WTC11 (cell line): ENCODE measurements around the gene NFATC2IP. TPM values are rescaled to one million over a fixed set of nuclear protein-coding genes. Genes with fewer than 3 reads are reported as not detected.
"Not testable (repeated sequence)": the region's sequence is repeated elsewhere in the genome, so short reads cannot be mapped to it uniquely, and the experiment has no call there.

ENCODE experiments used
- ATAC-seq: fragments of 200-7000 bp; cut with Tn5 transposase; 2 replicates; pipeline ENCODE4 v1.10.0; 2021; ENCODE audit warnings: mild to moderate bottlenecking, moderate library complexity
- CTCF ChIA-PET: fragments of 300-600 bp; sonication (Branson Sonifier 250); formaldehyde crosslinking; loops from one replicate; lab custom pipeline; 2021; ENCODE audit warnings: antibody characterized with exemption; lab: Charles Lee
- POLR2A ChIA-PET: fragments of 350-600 bp; sonication (Branson Sonifier 250); formaldehyde crosslinking; loops from one replicate; lab custom pipeline; 2021; ENCODE audit warnings: antibody characterized with exemption; lab: Charles Lee
- DNase-seq: peaks from one replicate; pipeline ENCODE4 v3.0.0; 2021; ENCODE audit warnings: low spot score
- H3K27ac Mint-ChIP-seq: 2 replicates; pipeline ENCODE4 v1.8.0; 2021; ENCODE audit warnings: mixed read lengths
- H3K27me3 Mint-ChIP-seq: 2 replicates; pipeline ENCODE4 v1.8.0; 2021; ENCODE audit warnings: low read depth, mild to moderate bottlenecking, moderate library complexity, mixed read lengths
- H3K36me3 Mint-ChIP-seq: 2 replicates; pipeline ENCODE4 v1.8.0; 2021; ENCODE audit warnings: mixed read lengths
- H3K4me1 Mint-ChIP-seq: 2 replicates; pipeline ENCODE4 v1.8.0; 2022; ENCODE audit warnings: mixed read lengths
- H3K4me3 Mint-ChIP-seq: 2 replicates; pipeline ENCODE4 v1.8.0; 2021; ENCODE audit warnings: mild to moderate bottlenecking, moderate library complexity, mixed read lengths
- H3K9me3 Mint-ChIP-seq: 2 replicates; pipeline ENCODE4 v1.8.0; 2021; ENCODE audit warnings: mixed read lengths
- ESRRA ChIP-seq: sonication (generic); formaldehyde crosslinking; IDR thresholded peaks from 2 replicates; pipeline ENCODE4 v1.8.1; 2022; ENCODE audit warnings: mild to moderate bottlenecking, missing genetic modification reagents, borderline replicate concordance
- GTF2I ChIP-seq: fragments of 250-450 bp; sonication (Bioruptor Pico); conservative IDR thresholded peaks from 2 replicates; pipeline ENCODE4 v1.4.0; 2021; ENCODE audit warnings: mild to moderate bottlenecking
- NFE2L1 ChIP-seq: sonication (generic); formaldehyde crosslinking; IDR thresholded peaks from 2 replicates; pipeline ENCODE4 v1.8.1; 2023; ENCODE audit warnings: missing genetic modification reagents
- NFYB ChIP-seq: sonication (generic); formaldehyde crosslinking; conservative IDR thresholded peaks from 2 replicates; pipeline ENCODE4 v1.8.0; 2022; ENCODE audit warnings: low read depth, missing genetic modification reagents
- RELA ChIP-seq: sonication (generic); formaldehyde crosslinking; IDR thresholded peaks from 2 replicates; pipeline ENCODE4 v1.8.1; 2022; ENCODE audit warnings: missing genetic modification reagents, mild to moderate bottlenecking, borderline replicate concordance
- SMAD3 ChIP-seq: sonication (generic); formaldehyde crosslinking; IDR thresholded peaks from 2 replicates; pipeline ENCODE4 v1.8.0; 2022; ENCODE audit warnings: missing genetic modification reagents, mild to moderate bottlenecking, borderline replicate concordance
- TEAD1 ChIP-seq: sonication (generic); formaldehyde crosslinking; IDR thresholded peaks from 2 replicates; pipeline ENCODE4 v1.8.0; 2022; ENCODE audit warnings: mild to moderate bottlenecking, missing genetic modification reagents
- TP53 ChIP-seq: sonication (generic); formaldehyde crosslinking; IDR thresholded peaks from 2 replicates; pipeline ENCODE4 v1.8.1; 2023; ENCODE audit warnings: mild to moderate bottlenecking, missing genetic modification reagents
- ZBTB21 ChIP-seq: sonication (generic); formaldehyde crosslinking; IDR thresholded peaks from 2 replicates; pipeline ENCODE4 v1.8.1; 2023; ENCODE audit warnings: mild to moderate bottlenecking, missing genetic modification reagents, borderline replicate concordance
- ZNF121 ChIP-seq: sonication (generic); formaldehyde crosslinking; IDR thresholded peaks from 2 replicates; pipeline ENCODE4 v1.8.0; 2023; ENCODE audit warnings: missing genetic modification reagents
- ZNF138 ChIP-seq: sonication (generic); formaldehyde crosslinking; conservative IDR thresholded peaks from 2 replicates; pipeline ENCODE4 v1.8.1; 2022; ENCODE audit warnings: mild to moderate bottlenecking, moderate library complexity, missing genetic modification reagents
- total RNA-seq: library from RNA; stranded (reverse); gene quantifications from 3 replicates; pipeline ENCODE4 v1.2.3, GENCODE V29; 2021
- TF ChIP-seq, protein P1 (sequence below): fragments of 250-450 bp; sonication (Bioruptor Pico); IDR thresholded peaks from 2 replicates; pipeline ENCODE4 v1.9.0; 2021; ENCODE audit warnings: mild to moderate bottlenecking
- TF ChIP-seq, protein P2 (sequence below): sonication (generic); formaldehyde crosslinking; IDR thresholded peaks from 2 replicates; pipeline ENCODE4 v1.8.1; 2023; ENCODE audit warnings: mild to moderate bottlenecking, missing genetic modification reagents, moderate library complexity
- TF ChIP-seq, protein P3 (sequence below): sonication (generic); formaldehyde crosslinking; conservative IDR thresholded peaks from 2 replicates; pipeline ENCODE4 v1.8.1; 2022; ENCODE audit warnings: mild to moderate bottlenecking, missing genetic modification reagents
- TF ChIP-seq, protein P4 (sequence below): sonication (generic); formaldehyde crosslinking; IDR thresholded peaks from 2 replicates; pipeline ENCODE4 v1.8.1; 2023; ENCODE audit warnings: mild to moderate bottlenecking, missing genetic modification reagents, moderate library complexity
- TF ChIP-seq, protein P5 (sequence below): fragments of 250-450 bp; sonication (Bioruptor Pico); IDR thresholded peaks from 2 replicates; pipeline ENCODE4 v1.9.0; 2021; ENCODE audit warnings: mild to moderate bottlenecking
- TF ChIP-seq, protein P6 (sequence below): fragments of 200-600 bp; IDR thresholded peaks from 2 replicates; pipeline ENCODE4 v1.8.0; 2022; ENCODE audit warnings: antibody characterized with exemption
- TF ChIP-seq, protein P7 (sequence below): sonication (generic); formaldehyde crosslinking; IDR thresholded peaks from 2 replicates; pipeline ENCODE4 v1.8.1; 2023; ENCODE audit warnings: mild to moderate bottlenecking, moderate library complexity, missing genetic modification reagents
- TF ChIP-seq, protein P8 (sequence below): sonication (generic); formaldehyde crosslinking; IDR thresholded peaks from 2 replicates; pipeline ENCODE4 v1.8.1; 2022; ENCODE audit warnings: missing genetic modification reagents, borderline replicate concordance

NFATC2IP gene
- total RNA-seq, 1 experiment from 2014 or later = 66.6 TPM

DNA sequence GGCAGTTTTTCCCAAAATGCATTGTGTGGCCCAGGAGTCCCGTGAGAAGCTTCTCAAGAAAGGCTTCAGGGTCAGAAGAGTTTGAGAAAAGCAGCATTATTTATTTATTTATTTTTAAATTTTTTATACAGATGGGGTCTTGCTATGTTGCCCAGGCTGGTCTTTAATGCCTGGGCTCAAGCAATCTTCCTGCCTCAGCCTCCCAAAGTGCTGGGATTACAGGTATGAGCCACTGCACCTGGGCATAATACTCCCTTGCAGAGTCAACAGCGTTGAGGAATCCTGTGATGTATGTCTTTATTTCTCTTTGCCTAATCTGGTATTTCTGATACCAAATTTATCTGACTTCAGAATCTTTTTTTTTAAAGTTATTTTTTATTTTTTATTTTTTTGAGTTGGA is 49.3 kb downstream of the NFATC2IP start:
- no peaks in the 10 kb centered on the region for H3K36me3 Mint-ChIP-seq
- POLR2A ChIA-PET = no interaction called here
- DNase-seq = no peak
- CTCF ChIA-PET = interaction anchor here (0.6 to 1.8 kb wide), 3 partner anchors 11 to 34 kb away, joined by 3 to 8 read pairs (median 3); no protein-coding TSS in a partner anchor
- no peak for ATAC-seq
- no peak overlapping the region for H3K4me3 Mint-ChIP-seq
- peaks cover 12% of the 10 kb centered on the region; the same call in 1 of the 2 replicates for H3K27me3 Mint-ChIP-seq
- TF ChIP-seq, protein P1, sequence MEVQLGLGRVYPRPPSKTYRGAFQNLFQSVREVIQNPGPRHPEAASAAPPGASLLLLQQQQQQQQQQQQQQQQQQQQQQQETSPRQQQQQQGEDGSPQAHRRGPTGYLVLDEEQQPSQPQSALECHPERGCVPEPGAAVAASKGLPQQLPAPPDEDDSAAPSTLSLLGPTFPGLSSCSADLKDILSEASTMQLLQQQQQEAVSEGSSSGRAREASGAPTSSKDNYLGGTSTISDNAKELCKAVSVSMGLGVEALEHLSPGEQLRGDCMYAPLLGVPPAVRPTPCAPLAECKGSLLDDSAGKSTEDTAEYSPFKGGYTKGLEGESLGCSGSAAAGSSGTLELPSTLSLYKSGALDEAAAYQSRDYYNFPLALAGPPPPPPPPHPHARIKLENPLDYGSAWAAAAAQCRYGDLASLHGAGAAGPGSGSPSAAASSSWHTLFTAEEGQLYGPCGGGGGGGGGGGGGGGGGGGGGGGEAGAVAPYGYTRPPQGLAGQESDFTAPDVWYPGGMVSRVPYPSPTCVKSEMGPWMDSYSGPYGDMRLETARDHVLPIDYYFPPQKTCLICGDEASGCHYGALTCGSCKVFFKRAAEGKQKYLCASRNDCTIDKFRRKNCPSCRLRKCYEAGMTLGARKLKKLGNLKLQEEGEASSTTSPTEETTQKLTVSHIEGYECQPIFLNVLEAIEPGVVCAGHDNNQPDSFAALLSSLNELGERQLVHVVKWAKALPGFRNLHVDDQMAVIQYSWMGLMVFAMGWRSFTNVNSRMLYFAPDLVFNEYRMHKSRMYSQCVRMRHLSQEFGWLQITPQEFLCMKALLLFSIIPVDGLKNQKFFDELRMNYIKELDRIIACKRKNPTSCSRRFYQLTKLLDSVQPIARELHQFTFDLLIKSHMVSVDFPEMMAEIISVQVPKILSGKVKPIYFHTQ (CRISPR knock-in tag) = no peak
- TF ChIP-seq, protein P2, sequence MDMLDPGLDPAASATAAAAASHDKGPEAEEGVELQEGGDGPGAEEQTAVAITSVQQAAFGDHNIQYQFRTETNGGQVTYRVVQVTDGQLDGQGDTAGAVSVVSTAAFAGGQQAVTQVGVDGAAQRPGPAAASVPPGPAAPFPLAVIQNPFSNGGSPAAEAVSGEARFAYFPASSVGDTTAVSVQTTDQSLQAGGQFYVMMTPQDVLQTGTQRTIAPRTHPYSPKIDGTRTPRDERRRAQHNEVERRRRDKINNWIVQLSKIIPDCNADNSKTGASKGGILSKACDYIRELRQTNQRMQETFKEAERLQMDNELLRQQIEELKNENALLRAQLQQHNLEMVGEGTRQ (CRISPR knock-in tag) = no peak
- TF ChIP-seq TP53 (CRISPR knock-in tag) (no peak), TEAD1 (CRISPR knock-in tag) (no peak), NFYB (no peak), SMAD3 (CRISPR knock-in tag) (no peak), ZNF121 (CRISPR knock-in tag) (no peak), GTF2I (CRISPR knock-in tag) (no peak)
- TF ChIP-seq, protein P3, sequence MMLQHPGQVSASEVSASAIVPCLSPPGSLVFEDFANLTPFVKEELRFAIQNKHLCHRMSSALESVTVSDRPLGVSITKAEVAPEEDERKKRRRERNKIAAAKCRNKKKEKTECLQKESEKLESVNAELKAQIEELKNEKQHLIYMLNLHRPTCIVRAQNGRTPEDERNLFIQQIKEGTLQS (CRISPR knock-in tag) = no peak
- TF ChIP-seq, protein P4, sequence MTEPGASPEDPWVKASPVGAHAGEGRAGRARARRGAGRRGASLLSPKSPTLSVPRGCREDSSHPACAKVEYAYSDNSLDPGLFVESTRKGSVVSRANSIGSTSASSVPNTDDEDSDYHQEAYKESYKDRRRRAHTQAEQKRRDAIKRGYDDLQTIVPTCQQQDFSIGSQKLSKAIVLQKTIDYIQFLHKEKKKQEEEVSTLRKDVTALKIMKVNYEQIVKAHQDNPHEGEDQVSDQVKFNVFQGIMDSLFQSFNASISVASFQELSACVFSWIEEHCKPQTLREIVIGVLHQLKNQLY = no peak
- TF ChIP-seq, protein P5, sequence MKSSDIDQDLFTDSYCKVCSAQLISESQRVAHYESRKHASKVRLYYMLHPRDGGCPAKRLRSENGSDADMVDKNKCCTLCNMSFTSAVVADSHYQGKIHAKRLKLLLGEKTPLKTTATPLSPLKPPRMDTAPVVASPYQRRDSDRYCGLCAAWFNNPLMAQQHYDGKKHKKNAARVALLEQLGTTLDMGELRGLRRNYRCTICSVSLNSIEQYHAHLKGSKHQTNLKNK (CRISPR knock-in tag) = no peak
- TF ChIP-seq, protein P6, sequence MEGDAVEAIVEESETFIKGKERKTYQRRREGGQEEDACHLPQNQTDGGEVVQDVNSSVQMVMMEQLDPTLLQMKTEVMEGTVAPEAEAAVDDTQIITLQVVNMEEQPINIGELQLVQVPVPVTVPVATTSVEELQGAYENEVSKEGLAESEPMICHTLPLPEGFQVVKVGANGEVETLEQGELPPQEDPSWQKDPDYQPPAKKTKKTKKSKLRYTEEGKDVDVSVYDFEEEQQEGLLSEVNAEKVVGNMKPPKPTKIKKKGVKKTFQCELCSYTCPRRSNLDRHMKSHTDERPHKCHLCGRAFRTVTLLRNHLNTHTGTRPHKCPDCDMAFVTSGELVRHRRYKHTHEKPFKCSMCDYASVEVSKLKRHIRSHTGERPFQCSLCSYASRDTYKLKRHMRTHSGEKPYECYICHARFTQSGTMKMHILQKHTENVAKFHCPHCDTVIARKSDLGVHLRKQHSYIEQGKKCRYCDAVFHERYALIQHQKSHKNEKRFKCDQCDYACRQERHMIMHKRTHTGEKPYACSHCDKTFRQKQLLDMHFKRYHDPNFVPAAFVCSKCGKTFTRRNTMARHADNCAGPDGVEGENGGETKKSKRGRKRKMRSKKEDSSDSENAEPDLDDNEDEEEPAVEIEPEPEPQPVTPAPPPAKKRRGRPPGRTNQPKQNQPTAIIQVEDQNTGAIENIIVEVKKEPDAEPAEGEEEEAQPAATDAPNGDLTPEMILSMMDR = no peak
- TF ChIP-seq, all 79 proteins: peak for 0
- Mint-ChIP-seq H3K9me3 (no peaks in the 10 kb centered on the region), H3K27ac (no peak overlapping the region), H3K4me1 (no peaks in the 10 kb centered on the region)

DNA sequence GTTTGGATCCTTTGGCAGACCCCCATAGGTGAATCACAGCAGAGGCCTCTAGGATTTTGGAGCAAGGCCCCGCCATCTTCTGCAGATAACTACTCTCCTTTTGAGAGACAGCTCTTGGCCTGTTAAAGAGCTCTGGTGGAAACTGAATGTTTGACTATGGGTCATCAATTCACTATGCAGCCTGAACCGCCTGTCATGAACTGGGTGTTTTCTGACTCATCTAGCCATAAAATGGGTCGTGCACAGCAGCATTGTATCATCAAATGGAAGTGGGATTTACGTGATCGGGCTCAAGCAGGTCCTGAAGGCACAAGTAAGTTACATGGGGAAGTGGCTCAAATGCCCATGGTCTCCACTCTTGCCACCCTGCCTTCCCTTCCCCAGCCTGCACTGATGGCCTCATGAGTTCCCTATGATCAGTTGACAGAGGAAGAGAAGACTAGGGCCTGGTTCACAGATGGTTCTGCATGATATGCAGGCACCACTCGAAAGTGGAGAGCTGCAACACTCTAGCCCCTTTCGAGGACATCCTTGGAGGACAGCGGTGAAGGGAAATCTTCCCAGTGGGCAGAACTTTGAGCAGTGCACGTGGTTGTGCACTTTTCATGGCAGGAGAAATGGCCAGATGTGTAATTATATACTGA is 53.9 kb downstream of the NFATC2IP start:
- ATAC-seq, H3K27me3 Mint-ChIP-seq, H3K4me1 Mint-ChIP-seq, H3K27ac Mint-ChIP-seq, DNase-seq, H3K4me3 Mint-ChIP-seq, H3K36me3 Mint-ChIP-seq, H3K9me3 Mint-ChIP-seq, CTCF ChIA-PET: not testable (repeated sequence)
- POLR2A ChIA-PET = interaction anchor here (1.4 kb wide), 1 partner anchor 31 kb away, joined by 3 read pairs; no protein-coding TSS in a partner anchor

DNA sequence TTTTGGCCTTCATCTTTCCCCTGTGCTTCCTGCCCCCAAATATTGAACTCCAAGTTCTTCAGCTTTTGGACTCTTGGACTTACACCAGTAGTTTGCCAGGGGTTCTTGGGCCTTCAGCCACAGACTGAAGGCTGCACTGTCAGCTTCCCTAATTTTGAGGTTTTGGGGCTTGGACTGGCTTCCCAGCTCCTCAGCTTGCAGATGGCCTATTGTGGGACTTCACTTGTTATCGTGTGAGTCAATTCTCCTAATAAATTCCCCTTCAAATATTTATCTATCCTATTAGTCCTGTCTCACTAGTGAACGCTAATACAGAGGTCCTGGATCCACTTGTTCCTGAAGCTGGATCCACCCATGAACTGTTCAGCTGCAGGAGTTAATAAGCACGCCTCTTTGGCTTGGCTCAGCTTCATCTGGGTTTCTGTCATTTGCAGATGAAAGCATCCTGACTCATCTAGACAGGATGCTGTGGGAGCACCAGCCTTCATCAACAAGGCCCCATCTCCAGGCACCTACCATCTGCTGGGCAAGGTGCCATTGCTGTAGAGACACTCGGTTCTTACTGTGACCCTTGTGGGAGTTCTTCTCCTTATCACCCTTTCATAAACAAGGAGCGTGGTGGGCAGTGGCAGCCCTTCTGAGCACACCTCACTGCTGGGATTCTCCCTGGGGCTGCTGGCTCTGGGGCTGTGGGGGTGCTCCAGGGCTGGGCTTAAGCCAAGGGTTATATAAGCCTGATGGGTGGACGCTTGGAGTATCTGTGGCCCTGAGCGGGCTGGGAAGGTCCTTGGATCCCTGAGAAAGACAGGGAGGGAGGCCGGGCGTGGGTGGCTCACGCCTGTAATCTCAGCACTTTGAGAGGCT is 57.2 kb downstream of the NFATC2IP start:
- DNase-seq (no peak), ATAC-seq (no peak)
- ChIA-PET CTCF (no interaction called here), POLR2A (no interaction called here)
- no peak overlapping the region for H3K27ac Mint-ChIP-seq
- no peak overlapping the region for H3K4me3 Mint-ChIP-seq
- no peaks in the 10 kb centered on the region for H3K27me3 Mint-ChIP-seq
- H3K9me3 Mint-ChIP-seq = no peaks in the 10 kb centered on the region
- no peaks in the 10 kb centered on the region for H3K36me3 Mint-ChIP-seq
- no peaks in the 10 kb centered on the region for H3K4me1 Mint-ChIP-seq
- TF ChIP-seq ESRRA (CRISPR knock-in tag) = no peak
- TF ChIP-seq, protein P7, sequence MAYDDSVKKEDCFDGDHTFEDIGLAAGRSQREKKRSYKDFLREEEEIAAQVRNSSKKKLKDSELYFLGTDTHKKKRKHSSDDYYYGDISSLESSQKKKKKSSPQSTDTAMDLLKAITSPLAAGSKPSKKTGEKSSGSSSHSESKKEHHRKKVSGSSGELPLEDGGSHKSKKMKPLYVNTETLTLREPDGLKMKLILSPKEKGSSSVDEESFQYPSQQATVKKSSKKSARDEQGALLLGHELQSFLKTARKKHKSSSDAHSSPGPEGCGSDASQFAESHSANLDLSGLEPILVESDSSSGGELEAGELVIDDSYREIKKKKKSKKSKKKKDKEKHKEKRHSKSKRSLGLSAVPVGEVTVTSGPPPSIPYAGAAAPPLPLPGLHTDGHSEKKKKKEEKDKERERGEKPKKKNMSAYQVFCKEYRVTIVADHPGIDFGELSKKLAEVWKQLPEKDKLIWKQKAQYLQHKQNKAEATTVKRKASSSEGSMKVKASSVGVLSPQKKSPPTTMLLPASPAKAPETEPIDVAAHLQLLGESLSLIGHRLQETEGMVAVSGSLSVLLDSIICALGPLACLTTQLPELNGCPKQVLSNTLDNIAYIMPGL (CRISPR knock-in tag) = no peak
- TF ChIP-seq SMAD3 (CRISPR knock-in tag) = no peak
- TF ChIP-seq RELA (CRISPR knock-in tag) = no peak
- no peak for TF ChIP-seq ZNF138 (CRISPR knock-in tag)
- TF ChIP-seq, protein P8, sequence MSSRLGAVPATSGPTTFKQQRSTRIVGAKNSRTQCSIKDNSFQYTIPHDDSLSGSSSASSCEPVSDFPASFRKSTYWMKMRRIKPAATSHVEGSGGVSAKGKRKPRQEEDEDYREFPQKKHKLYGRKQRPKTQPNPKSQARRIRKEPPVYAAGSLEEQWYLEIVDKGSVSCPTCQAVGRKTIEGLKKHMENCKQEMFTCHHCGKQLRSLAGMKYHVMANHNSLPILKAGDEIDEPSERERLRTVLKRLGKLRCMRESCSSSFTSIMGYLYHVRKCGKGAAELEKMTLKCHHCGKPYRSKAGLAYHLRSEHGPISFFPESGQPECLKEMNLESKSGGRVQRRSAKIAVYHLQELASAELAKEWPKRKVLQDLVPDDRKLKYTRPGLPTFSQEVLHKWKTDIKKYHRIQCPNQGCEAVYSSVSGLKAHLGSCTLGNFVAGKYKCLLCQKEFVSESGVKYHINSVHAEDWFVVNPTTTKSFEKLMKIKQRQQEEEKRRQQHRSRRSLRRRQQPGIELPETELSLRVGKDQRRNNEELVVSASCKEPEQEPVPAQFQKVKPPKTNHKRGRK (CRISPR knock-in tag) = no peak
- TF ChIP-seq ZBTB21 = no peak
- TF ChIP-seq NFE2L1 (CRISPR knock-in tag) = no peak
